Subcutaneous adipose tissue (tissue), 4 donors: ENCODE data around the gene RBM20. TPM values are rescaled to one million over a fixed set of nuclear protein-coding genes. Genes with fewer than 3 reads are reported as not detected.

ENCODE experiments used
- CTCF ChIP-seq: fragments of 450-650 bp; IDR thresholded peaks from one replicate; pipeline ENCODE4 v1.5.1; 2016; ENCODE audit warnings: low read depth, mild to moderate bottlenecking, control low read depth, antibody characterized with exemption, moderate library complexity
- total RNA-seq, 4 donors: library from RNA; depleted of rRNA; stranded (reverse); fragments of >200 nt; gene quantifications; one replicate each; pipeline ENCODE4 v1.1.0, GENCODE V29; 2016

The RBM20 gene
- total RNA-seq, 4 donors from 2014 or later, result 0.88 to 10.3 (median 3.5) TPM

- no peak for TF ChIP-seq CTCF
These were observed 5.8 kb upstream of the RBM20 start for GRCh38 chr10:110638319-110638718.

GRCh38 chr10:110641256-110641655 lies 2.9 kb upstream of the RBM20 start:
- no peak for TF ChIP-seq CTCF

GRCh38 chr10:110642204-110643034 lies 1.7 kb upstream of the RBM20 start:
- TF ChIP-seq CTCF, result no peak

- TF ChIP-seq CTCF, result no peak
These were observed 992 bp upstream of the RBM20 start for GRCh38 chr10:110643035-110643652.

GRCh38 chr10:110644598-110645462 lies 694 bp downstream of the RBM20 start:
- TF ChIP-seq CTCF, result no peak

GRCh38 chr10:110646417-110647135 lies 2.4 kb downstream of the RBM20 start:
- no peak for TF ChIP-seq CTCF
